Neuronal stem cell (in vitro differentiated cells): ENCODE measurements around the gene MEG3.
A peak's percentile ranks its signal among the peaks of the same experiment; 100 is the strongest.

Experiments used
- DNase-seq: peaks from one replicate; pipeline ENCODE4 v3.0.0-alpha.2; 2013; ENCODE audit warnings: low spot score
- H2AFZ ChIP-seq: one replicate; pipeline ENCODE4 v1.6.1; 2013; ENCODE audit warnings: mild to moderate bottlenecking, low read length, inconsistent platforms
- H2AK5ac ChIP-seq: 2 replicates; pipeline ENCODE4 v1.6.1; 2013; ENCODE audit warnings: low read depth, mild to moderate bottlenecking, inconsistent platforms, low read length, moderate library complexity, mixed read lengths
- H2BK120ac ChIP-seq: 2 replicates; pipeline ENCODE4 v1.6.1; 2013; ENCODE audit warnings: low read depth, mild to moderate bottlenecking, inconsistent platforms, low read length, moderate library complexity, mixed read lengths
- H2BK12ac ChIP-seq: one replicate; pipeline ENCODE4 v1.6.1; 2013; ENCODE audit warnings: low read length, inconsistent platforms
- H2BK15ac ChIP-seq: 2 replicates; pipeline ENCODE4 v1.6.1; 2013; ENCODE audit warnings: mild to moderate bottlenecking, low read length, inconsistent platforms, mixed read lengths
- H2BK5ac ChIP-seq: one replicate; pipeline ENCODE4 v1.6.1; 2013; ENCODE audit warnings: inconsistent platforms, mild to moderate bottlenecking, low read length, moderate library complexity
- H3K14ac ChIP-seq: one replicate; pipeline ENCODE4 v1.6.1; 2013; ENCODE audit warnings: low read length, inconsistent platforms
- H3K18ac ChIP-seq: 2 replicates; pipeline ENCODE4 v1.6.1; 2013; ENCODE audit warnings: low read length, inconsistent platforms
- H3K23ac ChIP-seq: 2 replicates; pipeline ENCODE4 v1.6.1; 2013; ENCODE audit warnings: low read depth, mild to moderate bottlenecking, mixed read lengths, low read length, inconsistent platforms; ENCODE audit not compliant: poor library complexity
- H3K27ac ChIP-seq: replicated peaks from 3 replicates; pipeline ENCODE4 v1.5.1; 2013; ENCODE audit warnings: low read length, inconsistent platforms
- H3K27me3 ChIP-seq, 3 experiments: 2 replicates each; pipeline ENCODE4 v1.6.1; 2013; ENCODE audit warnings: low read length in 3 of 3, mild to moderate bottlenecking in 2 of 3, inconsistent platforms in 1 of 3, low read depth in 1 of 3, mixed read lengths in 1 of 3, moderate library complexity in 1 of 3; ENCODE audit not compliant: control insufficient read depth in 3 of 3, insufficient read depth in 3 of 3
- H3K36me3 ChIP-seq, 2 donors: replicated peaks in 1 of 2; 2 replicates each; pipeline ENCODE4 v1.6.1; 2013; ENCODE audit warnings: low read length in 2 of 2; ENCODE audit not compliant: control insufficient read depth in 2 of 2, insufficient read depth in 2 of 2
- H3K4ac ChIP-seq: 2 replicates; pipeline ENCODE4 v1.6.1; 2013; ENCODE audit warnings: inconsistent platforms, mild to moderate bottlenecking, low read length, moderate library complexity
- H3K4me1 ChIP-seq, 2 donors: 1 replicate in 1 of 2; 2 replicates in 1 of 2; pipeline ENCODE4 v1.6.1; 2013; ENCODE audit warnings: low read length in 2 of 2, low read depth in 1 of 2; ENCODE audit not compliant: control insufficient read depth in 2 of 2, insufficient read depth in 1 of 2
- H3K4me2 ChIP-seq: one replicate; pipeline ENCODE4 v1.6.1; 2013; ENCODE audit warnings: mild to moderate bottlenecking, low read length, inconsistent platforms; ENCODE audit not compliant: insufficient read depth, poor library complexity, severe bottlenecking
- H3K4me3 ChIP-seq, 2 donors: 2 replicates each; pipeline ENCODE4 v1.5.1; 2013; ENCODE audit warnings: low read length in 2 of 2, mild to moderate bottlenecking in 2 of 2, inconsistent platforms in 1 of 2, moderate library complexity in 1 of 2
- H3K79me1 ChIP-seq: one replicate; pipeline ENCODE4 v1.6.1; 2013; ENCODE audit warnings: low read depth, mild to moderate bottlenecking, inconsistent platforms, low read length, moderate library complexity
- H3K9ac ChIP-seq: one replicate; pipeline ENCODE4 v1.6.1; 2013; ENCODE audit warnings: mild to moderate bottlenecking, low read depth, low read length, inconsistent platforms; ENCODE audit not compliant: poor library complexity
- H3K9me3 ChIP-seq, 2 donors: replicated peaks in 1 of 2; 2 replicates each; pipeline versions ENCODE3 to v1.6.1; 2013; ENCODE audit warnings: low read length in 2 of 2, mild to moderate bottlenecking in 2 of 2, inconsistent platforms in 1 of 2, low read depth in 1 of 2, mixed read lengths in 1 of 2, moderate library complexity in 1 of 2; ENCODE audit not compliant: control insufficient read depth in 2 of 2, insufficient read depth in 1 of 2
- H4K8ac ChIP-seq: one replicate; pipeline ENCODE4 v1.6.1; 2013; ENCODE audit warnings: low read depth, mild to moderate bottlenecking, inconsistent platforms, low read length, moderate library complexity
- H4K91ac ChIP-seq: one replicate; pipeline ENCODE4 v1.6.1; 2013; ENCODE audit warnings: low read length, low read depth, mild to moderate bottlenecking, inconsistent platforms; ENCODE audit not compliant: poor library complexity
- WGBS, 2 donors: extraction: QIAGEN DNeasy Blood & Tissue Kit; methylation state at CpG; one replicate each; pipeline ENCODE4 v1.1.7; 2013; ENCODE audit warnings: missing lambda C conversion rate in 2 of 2, mixed read lengths in 1 of 2; ENCODE audit not compliant: insufficient read length in 2 of 2, insufficient replicate concordance in 1 of 2; ENCODE audit errors: extremely low coverage in 2 of 2; 5-methylcytosine and 5-hydroxymethylcytosine counted together

Gene MEG3

DNA sequence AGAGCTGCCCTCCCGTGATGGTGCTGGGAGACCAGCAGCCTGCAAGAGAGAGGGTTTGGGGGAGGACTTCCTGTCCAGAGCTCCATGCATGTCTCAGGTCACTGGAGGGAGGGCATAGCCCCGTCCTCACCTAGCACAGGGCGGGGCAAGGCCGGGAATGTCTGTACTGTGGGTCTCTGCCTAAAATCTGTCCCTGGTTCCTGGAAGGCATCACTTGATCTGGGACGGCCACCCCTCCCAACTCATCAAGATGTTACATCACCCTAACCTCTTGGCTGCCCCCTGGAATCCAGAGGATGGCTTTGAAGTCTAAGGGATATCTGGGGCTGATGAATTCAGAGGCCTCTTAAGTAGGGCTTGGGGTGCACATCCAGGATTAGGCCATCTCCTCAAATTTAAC, 37.0 kb upstream of the MEG3 start:
- peak overlapping the region; percentile 46 for H3K18ac ChIP-seq
- H2BK12ac ChIP-seq = peak overlapping the region; percentile 85
- peak overlapping the region; percentile 1 for H4K8ac ChIP-seq
- H3K9ac ChIP-seq = no peak overlapping the region
- no peak overlapping the region for H3K27ac ChIP-seq
- no peaks in the 10 kb centered on the region for H3K36me3 ChIP-seq
- H3K4ac ChIP-seq = no peak overlapping the region
- no peak overlapping the region for H3K4me2 ChIP-seq
- H2AFZ ChIP-seq = no peak overlapping the region
- peak overlapping the region; percentile 56 for H4K91ac ChIP-seq
- H3K23ac ChIP-seq = no peak overlapping the region
- peak overlapping the region; percentile 8 for H2BK5ac ChIP-seq
- WGBS, 2 donors = no CpG with 5 or more reads among the region's 5 CpGs
- H2AK5ac ChIP-seq = peak overlapping the region; percentile 82
- no peak overlapping the region for H3K4me3 ChIP-seq
- H2BK120ac ChIP-seq = peak overlapping the region; percentile 12
- no peak overlapping the region for H3K14ac ChIP-seq
- no peaks in the 10 kb centered on the region for H3K9me3 ChIP-seq
- DNase-seq = no peak
- H3K79me1 ChIP-seq = no peaks in the 10 kb centered on the region
- H3K4me1 ChIP-seq = peaks cover 19 to 26% of the 10 kb centered on the region in 2 donors
- no peak overlapping the region for H2BK15ac ChIP-seq
- H3K27me3 ChIP-seq = no peaks in the 10 kb centered on the region

DNA sequence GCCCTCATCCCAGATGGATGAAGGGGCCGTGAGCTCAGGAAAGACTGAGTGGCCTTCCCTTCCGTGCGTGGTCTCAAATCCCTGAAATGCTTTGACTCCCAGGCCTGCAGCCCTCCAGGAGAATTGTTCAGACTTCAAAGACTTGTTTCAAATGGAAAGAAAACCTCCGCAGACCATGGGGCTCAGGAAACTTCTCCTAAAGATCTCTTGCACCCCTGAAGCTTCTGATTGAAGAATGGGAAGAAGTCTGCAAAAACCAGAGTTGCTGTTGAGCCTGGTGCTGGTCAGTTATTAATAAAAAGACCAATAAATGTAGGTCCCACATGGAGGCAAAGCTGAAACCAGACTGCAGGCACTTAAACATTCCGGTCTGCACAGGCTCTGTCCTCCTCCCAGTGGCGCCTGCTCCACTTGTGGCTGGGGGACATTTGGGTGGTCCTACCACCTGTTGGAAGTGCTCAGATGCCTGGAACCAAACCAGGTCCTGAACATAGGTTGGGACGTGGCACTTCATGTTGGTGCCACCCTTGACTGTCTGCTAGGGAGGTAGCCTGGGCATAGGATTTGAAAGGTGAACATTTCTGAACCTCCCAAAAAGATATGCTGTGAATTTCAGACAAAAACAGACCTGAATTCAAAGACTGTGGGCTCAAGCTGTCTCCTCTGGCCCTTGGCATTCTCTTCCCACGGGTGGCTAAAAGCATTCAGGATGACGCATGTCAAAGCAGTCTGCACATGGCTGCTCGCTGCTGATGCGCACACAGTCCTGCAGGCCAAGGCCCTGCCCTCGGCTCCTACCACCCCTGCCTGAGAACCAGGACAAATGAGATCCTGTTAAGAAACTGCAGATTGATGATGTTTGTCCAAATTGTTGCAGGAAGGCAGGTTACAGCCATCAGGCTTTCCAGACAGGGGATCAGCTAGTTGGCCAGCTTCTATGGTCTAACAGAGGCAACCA, 36.2 kb upstream of the MEG3 start:
- peak overlapping the region; percentile 82 for H3K18ac ChIP-seq
- no peak overlapping the region for H2BK15ac ChIP-seq
- peak overlapping the region; percentile 52 for H2AFZ ChIP-seq
- no peak overlapping the region for H4K91ac ChIP-seq
- no peaks in the 10 kb centered on the region for H3K79me1 ChIP-seq
- peak overlapping the region; percentile 12 for H2BK120ac ChIP-seq
- H3K27me3 ChIP-seq = no peaks in the 10 kb centered on the region
- no peak overlapping the region for H2BK5ac ChIP-seq
- no peak overlapping the region for H3K23ac ChIP-seq
- no peak for DNase-seq
- H3K4ac ChIP-seq = no peak overlapping the region
- H3K14ac ChIP-seq = no peak overlapping the region
- H3K4me3 ChIP-seq = no peak overlapping the region
- H3K9me3 ChIP-seq = no peaks in the 10 kb centered on the region
- H2BK12ac ChIP-seq = no peak overlapping the region
- H2AK5ac ChIP-seq = peak overlapping the region; percentile 82
- WGBS, 2 donors = no CpG with 5 or more reads among the region's 12 CpGs
- peaks cover 19 to 20% of the 10 kb centered on the region in 2 donors for H3K4me1 ChIP-seq
- no peak overlapping the region for H3K9ac ChIP-seq
- H4K8ac ChIP-seq = no peak overlapping the region
- H3K27ac ChIP-seq = no peak overlapping the region
- no peaks in the 10 kb centered on the region for H3K36me3 ChIP-seq
- H3K4me2 ChIP-seq = no peak overlapping the region

DNA sequence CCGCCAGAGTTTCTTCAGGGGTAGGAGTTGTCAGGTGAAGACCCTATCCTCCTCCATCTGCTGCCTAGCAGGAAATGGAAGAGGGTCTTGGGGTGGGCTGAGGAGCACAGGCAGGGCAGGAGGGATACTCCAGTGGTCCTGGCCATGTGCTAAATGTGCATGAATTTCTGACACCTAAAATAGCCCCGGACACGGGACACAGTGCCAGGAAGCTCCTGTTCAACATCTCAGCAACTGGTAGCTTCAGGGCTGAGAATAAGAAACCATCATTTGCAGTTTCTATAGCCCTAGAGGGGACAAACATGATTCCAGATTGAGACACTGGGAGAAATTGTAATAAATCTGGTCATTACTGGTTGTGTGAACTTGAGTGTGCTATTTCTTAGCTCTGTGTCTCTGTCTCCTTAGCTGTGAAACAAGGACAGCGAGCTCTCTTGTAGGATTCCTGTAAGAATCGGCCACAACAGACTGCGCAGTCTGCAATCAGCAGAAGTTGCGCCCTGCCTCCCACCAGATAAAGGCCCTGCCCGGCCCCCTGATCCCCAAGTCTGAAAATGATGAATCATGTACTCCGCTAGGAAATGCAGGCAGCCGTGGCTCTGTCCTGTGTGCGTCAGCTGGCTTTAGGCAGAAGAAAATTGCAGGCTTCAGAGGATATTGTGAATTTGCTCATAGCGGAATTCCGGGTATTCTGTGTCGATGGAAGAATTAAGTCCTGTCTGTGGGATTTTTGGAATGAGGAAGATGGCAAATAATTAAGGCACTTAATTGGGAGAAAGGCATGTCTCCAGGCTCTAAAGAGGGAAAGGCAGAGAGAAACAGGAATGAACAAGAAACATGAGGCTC, 35.2 kb upstream of the MEG3 start:
- no peak overlapping the region for H3K4ac ChIP-seq
- H3K9me3 ChIP-seq = no peaks in the 10 kb centered on the region
- H4K91ac ChIP-seq = peak overlapping the region; percentile 30
- peak overlapping the region; percentile 90 for H3K18ac ChIP-seq
- no peak overlapping the region for H3K4me3 ChIP-seq
- peak overlapping the region; percentile 90 for H2BK120ac ChIP-seq
- H2BK12ac ChIP-seq = peak overlapping the region; percentile 64
- no peaks in the 10 kb centered on the region for H3K79me1 ChIP-seq
- peak overlapping the region; percentile 97 for H2AK5ac ChIP-seq
- peak overlapping the region; percentile 52 for H2AFZ ChIP-seq
- H3K4me1 ChIP-seq = peaks cover 12 to 19% of the 10 kb centered on the region in 2 donors
- H2BK5ac ChIP-seq = no peak overlapping the region
- DNase-seq = no peak
- no peak overlapping the region for H3K4me2 ChIP-seq
- H3K23ac ChIP-seq = peak overlapping the region; percentile 65
- H3K14ac ChIP-seq = no peak overlapping the region
- peak overlapping the region; percentile 89 for H4K8ac ChIP-seq
- no CpG with 5 or more reads among the region's 14 CpGs for WGBS, 2 donors
- H3K27ac ChIP-seq = peak overlapping the region; percentile 6
- H3K27me3 ChIP-seq = no peaks in the 10 kb centered on the region
- H3K9ac ChIP-seq = no peak overlapping the region
- no peaks in the 10 kb centered on the region for H3K36me3 ChIP-seq
- peak overlapping the region; percentile 34 for H2BK15ac ChIP-seq

DNA sequence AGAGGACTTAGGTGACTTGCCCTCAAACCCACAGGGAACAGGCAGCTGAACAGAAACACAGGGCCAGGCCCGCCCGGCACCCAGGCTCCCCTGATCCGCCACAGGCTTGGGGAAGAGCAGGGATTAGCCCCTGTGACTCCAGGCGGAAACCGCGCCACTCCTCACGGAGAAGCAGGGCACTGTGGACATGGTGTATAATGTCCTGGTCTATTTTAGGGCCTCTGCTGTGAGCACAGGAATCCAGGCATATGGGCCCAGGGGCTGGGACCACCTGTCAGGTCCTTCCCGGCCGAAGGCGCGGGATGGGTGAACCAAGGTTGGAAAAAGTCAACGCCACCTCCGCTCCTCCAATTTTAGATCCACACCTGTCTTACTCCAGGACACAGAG, 34.6 kb upstream of the MEG3 start:
- Histone ChIP-seq H3K36me3 (no peaks in the 10 kb centered on the region), H3K4me3 (no peak overlapping the region), H3K23ac (peak overlapping the region; percentile 65), H3K4me1 (peaks cover 6 to 16% of the 10 kb centered on the region in 2 donors), H2BK5ac (peak overlapping the region; percentile 80), H3K4ac (peak overlapping the region; percentile 43), H3K14ac (no peak overlapping the region), H3K4me2 (no peak overlapping the region), H3K18ac (peak overlapping the region; percentile 90), H2BK120ac (peak overlapping the region; percentile 48), H4K8ac (no peak overlapping the region), H3K9me3 (no peaks in the 10 kb centered on the region), H3K27me3 (no peaks in the 10 kb centered on the region), H3K9ac (no peak overlapping the region), H2BK12ac (no peak overlapping the region), H2AFZ (peak overlapping the region; percentile 52), H3K27ac (no peak overlapping the region), H2BK15ac (peak overlapping the region; percentile 34), H3K79me1 (no peaks in the 10 kb centered on the region), H2AK5ac (peak overlapping the region; percentile 97), H4K91ac (peak overlapping the region; percentile 68)
- DNase-seq = no peak
- WGBS, 2 donors = no CpG with 5 or more reads among the region's 13 CpGs
